Naive thymus-derived CD8-positive, alpha-beta T cell (primary cell): ENCODE results near the gene PTPRM. TPM values are rescaled to one million over a fixed set of nuclear protein-coding genes. Genes with fewer than 3 reads are reported as not detected.

Experiments
- ATAC-seq, 2 donors: fragments of 150-1000 bp; cut with Tn5 transposase in 1 of 2; sonication (Bioruptor Pico), chemical (Tn5 transposase) in 1 of 2; 1 replicate in 1 of 2; 2 replicates in 1 of 2; pipeline ENCODE4 v1.10.0; 2021; ENCODE audit warnings: mild to moderate bottlenecking in 2 of 2, moderate library complexity in 2 of 2
- POLR2A ChIA-PET: fragments of 350-600 bp; sonication (Branson Sonifier 250); formaldehyde crosslinking; loops from one replicate; lab custom pipeline; 2021; ENCODE audit warnings: antibody characterized with exemption; lab: Charles Lee
- DNase-seq, 10 donors: peaks; one replicate each; pipeline versions ENCODE4 v3.0.0 to v3.0.0-alpha.2; 2020 to 2022
- H3K27ac Mint-ChIP-seq, 10 donors: one replicate each; pipeline ENCODE4 v1.8.0; 2020 to 2022; ENCODE audit warnings: mild to moderate bottlenecking in 10 of 10, mixed read lengths in 10 of 10, moderate library complexity in 4 of 10, inconsistent platforms in 1 of 10
- H3K27me3 Mint-ChIP-seq, 5 donors: one replicate each; pipeline ENCODE4 v1.8.0; 2021 to 2022; ENCODE audit warnings: mixed read lengths in 5 of 5
- H3K36me3 Mint-ChIP-seq, 3 donors: one replicate each; pipeline ENCODE4 v1.8.0; 2020 to 2022; ENCODE audit warnings: mixed read lengths in 3 of 3, mild to moderate bottlenecking in 2 of 3, inconsistent platforms in 1 of 3
- H3K4me1 Mint-ChIP-seq, 4 donors: one replicate each; pipeline ENCODE4 v1.8.0; 2021 to 2022; ENCODE audit warnings: mixed read lengths in 4 of 4
- H3K4me3 Mint-ChIP-seq, 10 donors: one replicate each; pipeline ENCODE4 v1.8.0; 2020 to 2022; ENCODE audit warnings: mild to moderate bottlenecking in 10 of 10, mixed read lengths in 10 of 10, moderate library complexity in 6 of 10, inconsistent platforms in 1 of 10
- H3K9me3 Mint-ChIP-seq, 9 donors: one replicate each; pipeline ENCODE4 v1.8.0; 2020 to 2022; ENCODE audit warnings: mixed read lengths in 9 of 9, mild to moderate bottlenecking in 3 of 9, inconsistent platforms in 1 of 9, moderate library complexity in 1 of 9
- polyA plus RNA-seq, 3 donors: library from polyadenylated mRNA; unstranded; fragments of 300-500 nt; fragmentation: Illumina TruSeq; gene quantifications; one replicate each; pipeline ENCODE4 v1.2.3, GENCODE V29; 2021
- total RNA-seq, 8 experiments: library from RNA in 2 of 8; stranded (reverse) in 2 of 8; gene quantifications; one replicate each; pipeline ENCODE4 v1.2.3 and lab custom pipeline; 2021 to 2026

The PTPRM gene
- total and polyA plus RNA-seq, 5 experiments from 2014 or later = 0.28 to 12.1 (median 0.52) TPM

DNA sequence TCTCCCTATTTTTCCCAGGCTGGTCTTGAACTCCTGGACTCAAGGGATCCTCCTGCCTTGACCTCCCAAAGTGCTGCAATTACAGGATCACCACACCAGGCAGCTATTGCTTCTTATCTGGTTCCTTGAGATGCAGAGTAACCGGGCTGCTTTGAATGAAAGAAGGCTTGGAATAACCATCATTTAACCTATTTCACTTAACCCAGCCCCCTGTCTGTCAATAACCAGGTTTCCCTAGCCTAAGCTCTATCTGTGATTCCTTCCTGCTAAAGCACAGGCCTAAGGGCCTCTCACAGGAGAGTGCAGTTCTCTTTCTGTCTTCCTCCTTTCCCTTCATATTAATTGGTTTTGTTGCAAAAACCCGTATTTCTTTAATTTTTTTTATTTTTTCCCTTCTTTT lies 648.6 kb downstream of the PTPRM start:
- Mint-ChIP-seq H3K4me1 (no peaks in the 10 kb centered on the region), H3K9me3 (peaks cover 0 to 6% (median under 1%) of the 10 kb centered on the region in 9 donors), H3K27ac (no peak overlapping the region), H3K27me3 (peaks cover 0 to 8% (median 0%) of the 10 kb centered on the region in 5 donors), H3K4me3 (no peak overlapping the region), H3K36me3 (no peaks in the 10 kb centered on the region)
- POLR2A ChIA-PET = no interaction called here
- DNase-seq = no peak
- no peak for ATAC-seq

DNA sequence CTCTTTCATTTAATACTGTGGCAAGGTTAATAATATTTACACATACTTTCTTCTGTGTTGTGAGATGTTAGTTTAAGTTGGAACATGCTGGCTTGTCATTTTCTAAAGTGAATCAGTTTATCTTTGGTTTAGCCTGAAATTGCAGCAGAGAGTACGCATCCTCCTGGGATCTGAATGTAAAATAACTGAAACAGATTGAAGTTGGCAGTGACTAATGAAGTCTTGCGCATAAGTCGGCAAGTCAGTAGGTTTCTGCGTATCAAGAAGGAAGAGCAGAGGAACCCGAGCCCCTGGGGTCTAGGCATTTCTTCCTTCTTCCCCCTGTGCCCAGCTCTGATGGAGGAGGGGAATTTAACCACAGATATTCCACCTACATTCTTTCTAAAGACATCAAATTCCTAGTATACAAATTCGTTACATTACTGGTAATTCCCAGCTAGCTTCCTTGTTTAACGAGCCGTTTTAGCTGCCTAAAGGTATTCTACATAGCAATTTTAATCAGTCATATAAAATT lies 650.0 kb downstream of the PTPRM start:
- no peak overlapping the region for H3K27ac Mint-ChIP-seq
- no peaks in the 10 kb centered on the region for H3K4me1 Mint-ChIP-seq
- no peaks in the 10 kb centered on the region for H3K36me3 Mint-ChIP-seq

DNA sequence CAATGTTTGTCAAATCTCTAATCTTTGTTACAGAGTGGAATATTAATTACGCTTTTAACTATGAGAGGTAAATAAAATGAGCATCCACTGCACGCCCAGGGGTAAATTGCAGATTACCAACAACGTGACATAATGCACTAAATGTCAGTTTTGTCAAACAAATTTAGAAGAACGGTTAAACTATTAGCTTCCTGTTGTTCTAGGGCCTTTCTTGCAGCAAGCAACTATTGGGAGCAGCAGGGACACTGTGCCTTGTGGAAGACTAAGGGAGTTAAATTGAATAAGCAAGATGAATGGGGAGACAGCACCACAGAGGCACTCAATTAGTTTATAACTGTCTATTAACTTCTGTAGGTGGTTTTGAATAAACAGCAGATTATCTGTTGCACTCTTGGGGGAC lies 651.1 kb downstream of the PTPRM start:
- H3K9me3 Mint-ChIP-seq = peaks cover 0 to 5% (median 0%) of the 10 kb centered on the region in 9 donors
- POLR2A ChIA-PET = no interaction called here
- no peaks in the 10 kb centered on the region for H3K36me3 Mint-ChIP-seq
- peaks cover 0 to 8% (median 0%) of the 10 kb centered on the region in 5 donors for H3K27me3 Mint-ChIP-seq
- DNase-seq = no peak
- no peak overlapping the region for H3K27ac Mint-ChIP-seq
- H3K4me3 Mint-ChIP-seq = no peak overlapping the region
- H3K4me1 Mint-ChIP-seq = no peaks in the 10 kb centered on the region
- no peak for ATAC-seq

More for the DNA sequence above, 650.0 kb downstream of the PTPRM start:
- Mint-ChIP-seq H3K27me3 (peaks cover 0 to 8% (median 0%) of the 10 kb centered on the region in 5 donors), H3K9me3 (peaks cover 0 to 5% (median 0%) of the 10 kb centered on the region in 9 donors), H3K4me3 (no peak overlapping the region)
- POLR2A ChIA-PET = no interaction called here
- ATAC-seq = no peak
- DNase-seq = no peak

DNA sequence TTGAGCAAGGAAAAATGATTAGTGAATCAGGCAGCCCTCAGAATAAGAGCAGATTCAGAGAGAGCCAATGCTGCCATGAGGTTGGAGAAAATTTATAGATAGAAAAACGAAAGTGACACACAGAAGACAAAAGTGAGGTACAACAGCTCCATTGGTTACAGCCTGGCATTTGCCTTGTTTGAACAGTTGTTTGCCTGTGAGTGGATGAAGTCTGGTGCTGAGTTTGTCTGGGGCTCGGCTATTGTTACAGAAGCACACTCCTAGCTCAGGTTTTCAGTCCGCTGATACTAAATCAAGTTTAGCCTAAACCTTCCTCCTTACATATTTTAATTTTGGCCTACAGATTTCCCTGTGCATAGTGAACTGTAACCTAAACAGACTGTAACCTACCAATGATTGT lies 654.3 kb downstream of the PTPRM start:
- Mint-ChIP-seq H3K9me3 (peaks cover 0 to 5% (median 0%) of the 10 kb centered on the region in 9 donors), H3K27ac (no peak overlapping the region), H3K4me1 (no peaks in the 10 kb centered on the region), H3K36me3 (no peaks in the 10 kb centered on the region), H3K27me3 (peaks cover 0 to 8% (median 0%) of the 10 kb centered on the region in 5 donors), H3K4me3 (no peak overlapping the region)
- POLR2A ChIA-PET = no interaction called here
- DNase-seq (no peak), ATAC-seq (no peak)

DNA sequence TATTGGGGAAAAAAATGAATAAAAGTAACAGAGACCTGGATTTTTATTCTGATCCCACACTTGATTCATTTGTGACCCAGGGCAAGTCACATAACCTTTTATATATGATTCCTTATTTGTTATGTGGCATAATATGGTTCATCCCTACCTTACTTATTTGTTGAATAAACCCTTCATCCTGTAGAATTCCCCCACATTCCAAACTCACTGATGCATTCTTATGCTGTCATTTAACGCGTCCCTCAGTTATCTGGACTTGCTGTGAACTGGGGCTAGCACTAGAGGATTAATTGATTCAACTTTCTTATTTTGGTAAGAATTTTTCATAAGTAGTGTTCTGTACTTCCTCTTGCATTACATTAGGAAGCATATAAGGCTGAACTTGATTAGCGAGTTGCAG lies 657.5 kb downstream of the PTPRM start:
- DNase-seq (no peak), ATAC-seq (no peak)
- Mint-ChIP-seq H3K36me3 (no peaks in the 10 kb centered on the region), H3K9me3 (peaks cover 0 to 5% (median 0%) of the 10 kb centered on the region in 9 donors), H3K27me3 (no peaks in the 10 kb centered on the region), H3K27ac (no peak overlapping the region), H3K4me1 (no peaks in the 10 kb centered on the region), H3K4me3 (no peak overlapping the region)
- POLR2A ChIA-PET = no interaction called here

DNA sequence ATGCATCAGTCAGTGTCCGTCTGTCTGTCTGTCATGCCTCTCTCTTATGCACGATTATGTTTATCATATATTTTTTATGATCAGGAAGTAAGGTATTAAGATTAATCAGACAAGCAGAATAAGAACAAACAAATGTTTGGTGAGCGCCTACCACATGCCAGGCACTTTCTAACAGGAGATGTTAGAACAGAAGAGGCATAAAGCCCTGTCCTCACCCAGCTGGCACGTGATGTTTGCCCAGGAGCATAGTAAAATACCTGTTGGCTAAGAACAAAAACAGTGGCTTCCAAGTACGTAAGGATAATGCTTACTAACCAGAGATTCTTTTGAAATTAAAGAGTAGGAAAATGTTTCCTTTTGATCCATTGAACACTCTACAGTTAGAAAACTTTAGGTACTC lies 661.9 kb downstream of the PTPRM start:
- no peak for DNase-seq
- H3K4me3 Mint-ChIP-seq = no peak overlapping the region
- H3K27me3 Mint-ChIP-seq = no peaks in the 10 kb centered on the region
- no peak overlapping the region for H3K27ac Mint-ChIP-seq
- no peak for ATAC-seq
- no peaks in the 10 kb centered on the region for H3K4me1 Mint-ChIP-seq
- no peaks in the 10 kb centered on the region for H3K36me3 Mint-ChIP-seq
- H3K9me3 Mint-ChIP-seq = peaks cover 0 to 17% (median 2%) of the 10 kb centered on the region in 9 donors
- POLR2A ChIA-PET = no interaction called here

DNA sequence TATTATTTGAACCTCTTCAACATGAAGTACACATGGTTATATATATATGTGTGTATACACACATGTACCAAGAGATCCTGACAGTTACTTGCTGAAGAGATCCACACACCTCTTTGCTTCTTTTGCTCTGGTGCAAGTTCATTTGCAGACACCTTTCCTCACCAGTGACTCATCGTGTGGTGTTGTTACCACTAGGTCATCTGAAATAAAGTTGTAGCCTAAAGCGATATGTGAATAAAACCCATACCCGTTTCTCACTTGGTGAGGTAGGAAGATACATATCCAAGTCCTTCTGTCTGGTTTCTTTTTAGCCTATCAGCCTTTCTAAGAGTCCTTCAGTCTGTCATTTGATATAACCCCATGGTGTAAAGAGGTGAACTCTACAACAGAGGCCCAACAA lies 662.7 kb downstream of the PTPRM start:
- no peaks in the 10 kb centered on the region for H3K36me3 Mint-ChIP-seq
- no peak overlapping the region for H3K4me3 Mint-ChIP-seq
- H3K27me3 Mint-ChIP-seq = no peaks in the 10 kb centered on the region
- DNase-seq (no peak), ATAC-seq (no peak)
- H3K9me3 Mint-ChIP-seq = peaks cover 0 to 17% (median 2%) of the 10 kb centered on the region in 9 donors
- POLR2A ChIA-PET = no interaction called here
- H3K4me1 Mint-ChIP-seq = no peaks in the 10 kb centered on the region
- H3K27ac Mint-ChIP-seq = no peak overlapping the region

DNA sequence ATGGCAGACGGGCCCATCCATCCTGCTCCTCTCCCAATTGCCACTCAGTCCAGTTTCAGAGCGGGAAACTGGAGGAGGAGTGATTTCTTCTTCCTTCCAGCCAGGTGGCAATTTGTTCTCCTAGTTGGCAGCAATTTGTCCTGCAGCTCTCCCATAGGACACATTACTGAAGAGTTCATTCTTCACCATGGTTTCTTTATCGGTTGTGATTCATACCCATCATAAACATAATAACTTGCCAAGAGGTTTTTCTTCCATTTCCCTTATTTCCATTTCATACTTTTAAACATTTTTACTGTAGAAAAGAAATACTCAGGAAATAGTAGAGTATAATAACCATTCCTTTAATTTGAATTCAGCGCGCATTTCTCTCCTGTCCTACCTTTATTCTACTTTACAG lies 664.2 kb downstream of the PTPRM start:
- ATAC-seq (no peak), DNase-seq (no peak)
- H3K4me3 Mint-ChIP-seq = no peak overlapping the region
- peaks cover 0 to 17% (median 0%) of the 10 kb centered on the region in 9 donors for H3K9me3 Mint-ChIP-seq
- no peaks in the 10 kb centered on the region for H3K27me3 Mint-ChIP-seq
- H3K36me3 Mint-ChIP-seq = no peaks in the 10 kb centered on the region
- H3K27ac Mint-ChIP-seq = no peak overlapping the region
- no peaks in the 10 kb centered on the region for H3K4me1 Mint-ChIP-seq
- POLR2A ChIA-PET = no interaction called here

DNA sequence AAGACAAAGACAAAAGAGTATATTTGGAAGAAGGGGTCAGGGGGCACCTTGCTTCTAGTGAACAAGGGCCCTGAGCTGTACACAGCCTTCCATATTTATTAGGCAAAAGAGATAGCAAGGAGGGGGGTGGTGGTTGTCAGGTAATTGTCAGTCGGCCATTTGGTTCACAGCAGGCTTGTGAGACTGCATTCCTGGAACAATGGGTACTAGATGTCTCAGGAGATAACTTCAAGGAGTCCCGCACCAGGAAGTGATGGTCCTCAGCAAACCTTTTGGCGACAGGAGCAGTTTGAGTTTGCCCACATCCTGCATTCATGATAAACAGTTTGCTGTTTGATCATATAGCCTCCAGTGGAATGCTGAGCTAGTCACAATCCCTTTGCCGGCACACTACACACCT lies 665.7 kb downstream of the PTPRM start:
- POLR2A ChIA-PET = no interaction called here
- H3K4me1 Mint-ChIP-seq = no peaks in the 10 kb centered on the region
- H3K4me3 Mint-ChIP-seq = no peak overlapping the region
- no peaks in the 10 kb centered on the region for H3K36me3 Mint-ChIP-seq
- no peak for ATAC-seq
- no peaks in the 10 kb centered on the region for H3K27me3 Mint-ChIP-seq
- no peak for DNase-seq
- H3K9me3 Mint-ChIP-seq = peaks cover 0 to 17% (median 0%) of the 10 kb centered on the region in 9 donors
- no peak overlapping the region for H3K27ac Mint-ChIP-seq

DNA sequence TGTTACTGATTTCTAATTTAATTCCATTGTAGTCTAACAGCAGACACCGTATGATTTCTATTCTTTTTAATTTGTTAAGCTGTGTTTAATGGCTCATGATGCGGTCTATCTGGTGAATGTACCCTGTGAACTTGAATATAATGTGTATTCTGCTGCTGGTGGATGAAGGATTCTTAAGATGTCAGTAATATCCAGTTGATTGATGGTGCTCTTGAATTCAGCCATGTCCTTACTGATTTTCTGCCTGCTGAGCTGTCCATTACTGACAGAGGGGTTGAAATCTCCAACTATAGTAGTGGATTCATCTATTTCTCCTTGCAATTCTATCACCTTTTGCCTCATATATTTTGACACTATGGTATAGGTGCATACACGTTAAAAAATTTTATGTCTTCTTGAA lies 668.8 kb downstream of the PTPRM start:
- DNase-seq (no peak), ATAC-seq (no peak)
- POLR2A ChIA-PET = no interaction called here
- H3K4me1 Mint-ChIP-seq = no peaks in the 10 kb centered on the region
- H3K27ac Mint-ChIP-seq = no peak overlapping the region
- peaks cover 0 to 1% (median 0%) of the 10 kb centered on the region in 5 donors for H3K27me3 Mint-ChIP-seq
- H3K9me3 Mint-ChIP-seq = peaks cover 0 to 15% (median 0%) of the 10 kb centered on the region in 9 donors
- no peaks in the 10 kb centered on the region for H3K36me3 Mint-ChIP-seq
- no peak overlapping the region for H3K4me3 Mint-ChIP-seq

DNA sequence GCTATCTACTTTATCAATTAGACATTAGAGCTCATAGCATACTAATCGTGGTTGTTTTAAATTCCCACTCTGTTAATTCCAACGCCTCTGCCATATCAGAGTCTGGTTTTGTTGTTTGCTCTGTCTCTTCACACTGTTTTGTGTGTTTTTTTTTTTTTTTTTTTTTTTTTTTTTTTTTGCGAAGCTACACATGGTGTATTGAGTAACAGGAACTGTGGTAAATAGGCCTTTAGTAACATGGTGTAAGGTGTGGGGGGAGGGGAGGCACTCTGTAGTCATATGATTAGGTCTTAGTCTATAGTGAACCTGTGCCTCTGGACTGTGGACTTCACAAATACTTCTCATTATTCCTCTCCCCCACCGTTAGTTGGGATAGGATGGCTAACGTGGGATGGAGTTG lies 671.4 kb downstream of the PTPRM start:
- H3K36me3 Mint-ChIP-seq = no peaks in the 10 kb centered on the region
- no peak overlapping the region for H3K4me3 Mint-ChIP-seq
- no peak overlapping the region for H3K27ac Mint-ChIP-seq
- H3K4me1 Mint-ChIP-seq = no peaks in the 10 kb centered on the region
- ATAC-seq (no peak), DNase-seq (no peak)
- POLR2A ChIA-PET = no interaction called here
- peaks cover 0 to 9% (median 0%) of the 10 kb centered on the region in 9 donors for H3K9me3 Mint-ChIP-seq
- H3K27me3 Mint-ChIP-seq = peaks cover 0 to 1% (median 0%) of the 10 kb centered on the region in 5 donors

DNA sequence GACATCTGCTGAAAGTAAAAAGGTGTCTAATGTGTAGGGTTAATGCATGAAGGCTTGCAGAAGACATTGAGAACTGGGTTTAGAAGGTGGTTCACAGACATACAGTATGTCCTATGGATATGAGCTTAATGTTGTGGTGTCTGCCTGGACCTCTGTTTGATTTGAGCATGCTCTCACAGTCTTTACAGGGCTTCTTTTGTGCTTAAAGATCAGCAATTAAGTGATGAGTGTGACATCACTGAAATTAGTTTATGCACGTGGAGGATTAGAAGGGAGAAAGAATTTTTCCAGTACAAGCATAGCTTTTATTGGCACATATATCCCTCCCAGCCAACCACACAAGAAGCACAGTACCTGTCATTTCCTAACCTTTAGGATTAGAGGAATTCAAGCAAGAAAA lies 674.6 kb downstream of the PTPRM start:
- Mint-ChIP-seq H3K36me3 (no peaks in the 10 kb centered on the region), H3K27me3 (peaks cover 0 to 1% (median 0%) of the 10 kb centered on the region in 5 donors), H3K4me1 (no peaks in the 10 kb centered on the region), H3K4me3 (no peak overlapping the region), H3K27ac (no peak overlapping the region), H3K9me3 (peaks cover 0 to 4% (median 0%) of the 10 kb centered on the region in 9 donors)
- POLR2A ChIA-PET = no interaction called here
- no peak for ATAC-seq
- DNase-seq = no peak

DNA sequence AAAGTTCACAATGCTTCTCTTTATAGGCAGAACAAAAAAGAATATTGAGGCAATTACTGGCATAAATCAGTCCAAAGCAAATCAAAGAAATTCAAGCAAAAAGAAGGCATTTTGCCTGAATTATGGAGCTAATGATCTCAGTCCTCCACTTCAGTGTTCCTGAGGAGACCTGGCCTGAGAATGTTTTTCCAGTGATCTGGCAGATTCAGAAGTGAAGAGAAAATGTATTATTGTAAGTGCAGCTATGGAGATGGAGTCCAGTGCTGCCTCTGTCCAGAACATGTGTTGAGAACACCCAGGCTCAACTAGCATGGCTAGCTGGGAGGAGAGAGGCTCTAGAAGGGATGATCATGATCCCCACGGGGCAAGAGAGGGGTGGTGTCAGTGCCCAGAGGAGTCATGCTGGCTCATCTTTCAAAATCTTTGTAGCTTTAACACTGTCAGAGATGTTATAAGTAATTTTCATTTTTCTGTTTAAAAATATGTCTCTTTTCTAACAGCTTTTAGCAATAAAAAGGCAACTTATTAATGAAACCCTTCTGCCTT lies 675.1 kb downstream of the PTPRM start:
- H3K9me3 Mint-ChIP-seq = peaks cover 0 to 4% (median 0%) of the 10 kb centered on the region in 9 donors
- DNase-seq (no peak), ATAC-seq (no peak)
- H3K27ac Mint-ChIP-seq = no peak overlapping the region
- no peaks in the 10 kb centered on the region for H3K36me3 Mint-ChIP-seq
- POLR2A ChIA-PET = no interaction called here
- H3K27me3 Mint-ChIP-seq = peaks cover 0 to 1% (median 0%) of the 10 kb centered on the region in 5 donors
- H3K4me3 Mint-ChIP-seq = no peak overlapping the region
- no peaks in the 10 kb centered on the region for H3K4me1 Mint-ChIP-seq

DNA sequence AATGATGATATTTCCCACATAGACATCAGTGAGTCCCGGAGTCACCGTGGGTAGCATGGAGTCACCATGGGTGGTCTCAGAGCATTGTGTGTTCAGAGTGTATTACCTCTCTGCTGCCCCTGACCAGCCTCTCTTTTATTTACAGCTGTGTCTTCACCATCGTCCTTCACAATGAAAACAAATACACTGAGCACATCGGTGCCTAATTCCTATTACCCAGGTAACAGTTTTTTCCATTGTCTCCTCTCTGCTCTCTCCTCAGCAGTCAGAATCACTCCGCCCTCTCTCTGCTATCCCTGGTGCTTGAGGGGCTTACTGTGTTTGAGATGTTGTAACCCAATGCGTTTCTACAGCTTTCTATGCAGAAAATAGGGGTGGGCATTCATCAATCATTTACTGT lies 680.6 kb downstream of the PTPRM start:
- Mint-ChIP-seq H3K9me3 (peaks cover 0 to 3% (median 0%) of the 10 kb centered on the region in 9 donors), H3K36me3 (no peaks in the 10 kb centered on the region), H3K27ac (no peak overlapping the region), H3K4me3 (no peak overlapping the region), H3K4me1 (no peaks in the 10 kb centered on the region), H3K27me3 (peaks cover 0 to 2% (median 0%) of the 10 kb centered on the region in 5 donors)
- POLR2A ChIA-PET = no interaction called here
- DNase-seq (no peak), ATAC-seq (no peak)
